ENCODE results near the gene ZNF516. TPM values are rescaled to one million over a fixed set of nuclear protein-coding genes. Genes with fewer than 3 reads are reported as not detected.

The ZNF516 gene
- total RNA-seq, 6 donors from 2014 or later = 21.9 to 44.3 (median 36.5) TPM

DNA sequence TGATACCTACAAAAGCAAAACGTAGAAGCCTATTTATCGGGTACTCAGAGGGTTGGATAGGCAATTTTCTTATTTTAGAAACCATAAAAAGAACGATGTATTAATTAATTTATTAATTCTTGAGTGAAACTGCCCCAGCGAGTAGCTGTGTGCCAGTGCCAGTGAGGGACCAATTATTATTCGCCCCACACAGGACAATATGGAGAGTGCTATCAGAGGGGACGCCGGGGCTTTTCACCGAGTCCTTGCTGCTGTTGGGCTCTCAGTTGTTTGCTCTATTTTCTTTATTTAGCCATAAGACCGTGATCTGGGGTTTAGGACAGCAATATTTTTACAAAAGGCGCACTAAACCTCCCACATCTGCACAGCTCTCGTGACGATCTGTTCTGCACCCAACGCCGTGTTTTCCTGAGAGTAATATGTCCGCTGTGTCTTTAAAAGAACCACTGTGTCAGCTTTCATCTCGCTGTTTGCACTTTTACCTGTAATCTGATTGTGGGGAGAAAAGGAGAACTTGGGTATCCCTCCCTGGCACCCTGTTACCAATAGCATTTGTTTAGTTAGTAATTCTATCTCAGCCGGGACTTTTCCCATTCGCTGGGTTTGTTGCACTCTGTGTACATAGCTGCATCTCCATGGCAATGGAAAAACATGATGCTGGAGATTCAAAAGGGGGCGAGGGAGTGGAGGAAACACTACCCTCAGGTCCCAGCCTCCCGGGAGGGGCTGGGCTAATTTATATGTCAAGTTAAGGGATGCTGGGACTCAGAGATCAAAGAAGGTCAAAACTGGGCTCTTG is 30.1 kb upstream of the ZNF516 start:
- peaks cover 0 to 18% (median 16%) of the 10 kb centered on the region in 4 donors for H3K4me1 ChIP-seq
- DNase-seq = no peak
- no peaks in the 10 kb centered on the region for H3K9me3 ChIP-seq
- H3K27ac ChIP-seq = peak overlapping the region in 1 of 4 donors; percentile 2
- H3K4me3 ChIP-seq = peak overlapping the region in 3 of 4 donors; percentile 23 to 39 (median 33)
- 32 to 39% methylated on average over 20 of the region's 20 CpGs for WGBS, 2 donors
- no peaks in the 10 kb centered on the region for H3K27me3 ChIP-seq
- TF ChIP-seq EP300 (IDR thresholded peaks at IDR 0.05) (no peak), POLR2A (IDR thresholded peaks at IDR 0.05) (no peak), POLR2AphosphoS5 (IDR thresholded peaks at IDR 0.05) (no peak)
- TF ChIP-seq, protein P1, sequence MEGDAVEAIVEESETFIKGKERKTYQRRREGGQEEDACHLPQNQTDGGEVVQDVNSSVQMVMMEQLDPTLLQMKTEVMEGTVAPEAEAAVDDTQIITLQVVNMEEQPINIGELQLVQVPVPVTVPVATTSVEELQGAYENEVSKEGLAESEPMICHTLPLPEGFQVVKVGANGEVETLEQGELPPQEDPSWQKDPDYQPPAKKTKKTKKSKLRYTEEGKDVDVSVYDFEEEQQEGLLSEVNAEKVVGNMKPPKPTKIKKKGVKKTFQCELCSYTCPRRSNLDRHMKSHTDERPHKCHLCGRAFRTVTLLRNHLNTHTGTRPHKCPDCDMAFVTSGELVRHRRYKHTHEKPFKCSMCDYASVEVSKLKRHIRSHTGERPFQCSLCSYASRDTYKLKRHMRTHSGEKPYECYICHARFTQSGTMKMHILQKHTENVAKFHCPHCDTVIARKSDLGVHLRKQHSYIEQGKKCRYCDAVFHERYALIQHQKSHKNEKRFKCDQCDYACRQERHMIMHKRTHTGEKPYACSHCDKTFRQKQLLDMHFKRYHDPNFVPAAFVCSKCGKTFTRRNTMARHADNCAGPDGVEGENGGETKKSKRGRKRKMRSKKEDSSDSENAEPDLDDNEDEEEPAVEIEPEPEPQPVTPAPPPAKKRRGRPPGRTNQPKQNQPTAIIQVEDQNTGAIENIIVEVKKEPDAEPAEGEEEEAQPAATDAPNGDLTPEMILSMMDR (IDR thresholded peaks at IDR 0.05) = no peak
- H3K36me3 ChIP-seq = no peaks in the 10 kb centered on the region
- ATAC-seq (ENCODE audit: low FRiP score in 2 of 2) = peak in 1 of 2 donors; percentile 71

DNA sequence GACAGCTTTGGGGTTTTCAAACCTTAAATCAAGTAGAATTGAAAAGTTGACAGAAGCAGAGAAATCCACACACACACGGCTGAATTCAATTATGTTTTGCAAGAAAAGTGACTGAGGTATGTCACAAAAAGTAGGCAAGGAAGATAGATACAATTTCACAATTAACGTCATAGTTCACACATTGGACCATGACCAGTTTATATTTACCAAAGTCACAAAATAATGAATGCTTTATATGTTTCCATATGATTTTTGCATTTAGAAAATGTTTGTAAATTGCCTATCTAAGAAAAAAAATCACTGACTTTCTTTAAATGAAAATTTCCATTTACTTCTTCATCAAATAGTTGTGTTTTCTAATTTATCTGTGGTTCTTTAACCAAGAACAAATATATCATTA is 29.4 kb upstream of the ZNF516 start:
- Histone ChIP-seq H3K27me3 (no peaks in the 10 kb centered on the region), H3K4me1 (peaks cover 0 to 17% (median 16%) of the 10 kb centered on the region in 4 donors), H3K9me3 (no peaks in the 10 kb centered on the region), H3K27ac (no peak overlapping the region), H3K4me3 (no peak overlapping the region), H3K36me3 (no peaks in the 10 kb centered on the region)
- no peak for DNase-seq
- no peak for ATAC-seq (ENCODE audit: low FRiP score in 2 of 2)
- TF ChIP-seq, protein P1 (IDR thresholded peaks at IDR 0.05) = no peak
- TF ChIP-seq EP300 (IDR thresholded peaks at IDR 0.05) (no peak), POLR2A (IDR thresholded peaks at IDR 0.05) (no peak), POLR2AphosphoS5 (IDR thresholded peaks at IDR 0.05) (no peak)
- 70 to 77% methylated on average over 2 of the region's 2 CpGs for WGBS, 2 donors

- DNase-seq (no peak), ATAC-seq (ENCODE audit: low FRiP score in 2 of 2) (no peak)
- WGBS, 2 donors = 81 to 90% methylated on average over 1 of the region's 1 CpG
- H3K4me3 ChIP-seq = no peak overlapping the region
- no peaks in the 10 kb centered on the region for H3K9me3 ChIP-seq
- peaks cover 0 to 17% (median 5%) of the 10 kb centered on the region in 4 donors for H3K4me1 ChIP-seq
- no peak overlapping the region for H3K27ac ChIP-seq
- TF ChIP-seq POLR2A (IDR thresholded peaks at IDR 0.05) (no peak), POLR2AphosphoS5 (IDR thresholded peaks at IDR 0.05) (no peak), EP300 (IDR thresholded peaks at IDR 0.05) (no peak)
- TF ChIP-seq, protein P1 (IDR thresholded peaks at IDR 0.05) = no peak
- no peaks in the 10 kb centered on the region for H3K36me3 ChIP-seq
- H3K27me3 ChIP-seq = no peaks in the 10 kb centered on the region
These were observed 27.5 kb upstream of the ZNF516 start for GRCh38 chr18:76522551-76522950.

- no peak for DNase-seq
- ATAC-seq (ENCODE audit: low FRiP score in 2 of 2) = no peak
- Histone ChIP-seq H3K27me3 (no peaks in the 10 kb centered on the region), H3K4me3 (no peak overlapping the region), H3K36me3 (no peaks in the 10 kb centered on the region), H3K9me3 (no peaks in the 10 kb centered on the region), H3K4me1 (peaks cover 0 to 17% (median 5%) of the 10 kb centered on the region in 4 donors), H3K27ac (no peak overlapping the region)
- 85 to 86% methylated on average over 15 to 19 of the region's 19 CpGs for WGBS, 2 donors
- TF ChIP-seq POLR2AphosphoS5 (IDR thresholded peaks at IDR 0.05) (no peak), POLR2A (IDR thresholded peaks at IDR 0.05) (no peak), EP300 (IDR thresholded peaks at IDR 0.05) (no peak)
- TF ChIP-seq, protein P1 (IDR thresholded peaks at IDR 0.05) = no peak
These were observed 27.1 kb upstream of the ZNF516 start for GRCh38 chr18:76522122-76522503.
